ENCODE measurements around the gene RAD21L1.
A peak's percentile ranks its signal among the peaks of the same experiment; 100 is the strongest.
"Not testable (repeated sequence)": the region's sequence is repeated elsewhere in the genome, so short reads cannot be mapped to it uniquely, and the experiment has no call there.

RAD21L1 gene

DNA sequence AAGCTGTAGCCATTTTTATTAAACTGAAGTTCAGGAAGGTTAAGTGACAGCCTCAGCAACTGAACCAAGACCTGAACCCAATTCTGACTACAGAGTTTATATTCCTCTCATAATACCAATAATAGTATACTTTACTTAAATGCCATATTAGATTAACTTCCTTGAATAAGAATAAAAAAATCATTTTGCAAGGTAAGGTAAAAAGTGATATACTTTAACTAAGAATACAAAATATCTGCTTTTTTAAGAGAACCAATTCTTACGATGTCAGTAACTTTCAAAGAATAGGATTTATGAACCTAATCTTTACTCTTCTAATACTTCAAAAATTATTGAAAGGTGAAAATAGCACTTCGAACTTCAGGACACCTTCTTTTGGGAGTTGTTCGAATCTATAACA is 3.7 kb downstream of the RAD21L1 start:
- DNase-seq (ENCODE audit: low spot score) = no peak

DNA sequence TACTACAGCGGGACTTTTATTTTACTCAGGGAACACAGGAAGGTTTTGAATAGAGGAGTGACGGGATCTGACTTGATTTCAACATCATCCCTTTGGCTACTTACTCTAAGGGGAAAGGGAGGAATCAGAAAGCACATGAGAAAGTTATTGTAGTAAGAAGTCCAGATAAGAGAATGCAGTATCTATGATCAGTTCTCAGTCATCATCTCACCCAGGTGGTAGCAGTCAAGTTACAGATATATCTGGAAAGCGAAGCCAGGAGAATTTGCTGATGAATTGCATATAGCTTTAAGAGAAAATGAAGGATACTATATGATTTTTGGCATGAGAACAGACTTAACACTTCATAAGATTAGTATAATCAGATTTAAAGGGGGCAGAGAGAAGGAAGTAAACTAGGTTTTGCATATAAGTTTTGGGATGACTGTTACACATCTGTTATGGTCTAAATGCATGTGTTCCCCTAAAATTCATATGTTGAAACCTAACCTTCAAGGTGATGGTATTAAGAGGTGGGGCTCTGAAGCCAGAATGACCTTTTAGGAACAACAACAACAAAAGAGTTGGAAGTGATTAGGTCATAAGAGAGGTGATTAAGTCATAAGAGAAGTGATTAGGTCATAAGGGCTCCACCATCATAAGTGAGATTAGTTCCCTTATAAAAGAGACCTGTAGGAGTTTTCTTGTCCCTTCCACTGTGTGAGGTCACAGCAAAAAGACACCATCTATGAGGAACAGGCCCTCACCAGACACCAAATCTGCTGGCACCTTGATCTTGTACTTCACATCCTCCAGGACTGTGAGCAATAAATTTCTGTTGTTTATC is 6.7 kb downstream of the RAD21L1 start:
- DNase-seq (ENCODE audit: low spot score) = no peak

DNA sequence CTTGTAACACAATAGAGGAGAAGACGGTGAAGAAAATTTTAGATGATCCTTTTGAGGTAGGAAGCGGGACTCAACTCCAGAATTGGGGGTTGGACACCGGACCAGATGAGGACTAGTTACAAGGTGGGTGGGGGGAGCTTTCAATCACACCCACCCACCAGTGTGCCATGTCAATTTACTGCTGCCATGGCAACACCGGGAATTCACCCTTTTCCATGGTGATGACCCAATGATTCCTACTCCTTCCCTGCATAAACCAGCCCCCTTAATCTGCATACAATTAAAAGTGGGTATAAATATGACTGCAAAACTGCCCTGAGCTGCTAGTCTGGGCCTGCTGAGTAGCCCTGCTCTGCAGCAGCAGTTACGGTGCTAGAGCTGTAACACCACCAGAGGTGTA is 14.7 kb downstream of the RAD21L1 start:
- DNase-seq (ENCODE audit: low spot score) = no peak

DNA sequence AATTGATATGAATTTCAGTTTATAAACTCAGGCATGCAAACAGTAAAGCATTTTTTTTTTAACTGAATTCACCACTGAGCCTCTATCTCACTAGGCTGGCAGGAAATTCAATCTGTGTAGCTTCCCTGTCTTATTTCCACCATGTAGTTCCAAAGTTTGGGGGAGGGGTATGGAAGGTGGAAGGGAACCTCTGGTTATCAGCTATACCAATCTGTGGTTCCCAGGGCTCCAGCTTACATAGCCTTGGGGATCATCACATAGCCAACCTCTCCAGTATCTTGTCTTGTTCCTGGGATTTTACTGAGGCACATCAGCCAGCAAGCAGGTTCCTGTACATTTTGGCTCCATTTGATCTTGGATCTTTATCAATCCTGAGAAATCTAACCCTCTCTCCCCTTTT is 15.6 kb downstream of the RAD21L1 start:
- DNase-seq (ENCODE audit: low spot score) = no peak

DNA sequence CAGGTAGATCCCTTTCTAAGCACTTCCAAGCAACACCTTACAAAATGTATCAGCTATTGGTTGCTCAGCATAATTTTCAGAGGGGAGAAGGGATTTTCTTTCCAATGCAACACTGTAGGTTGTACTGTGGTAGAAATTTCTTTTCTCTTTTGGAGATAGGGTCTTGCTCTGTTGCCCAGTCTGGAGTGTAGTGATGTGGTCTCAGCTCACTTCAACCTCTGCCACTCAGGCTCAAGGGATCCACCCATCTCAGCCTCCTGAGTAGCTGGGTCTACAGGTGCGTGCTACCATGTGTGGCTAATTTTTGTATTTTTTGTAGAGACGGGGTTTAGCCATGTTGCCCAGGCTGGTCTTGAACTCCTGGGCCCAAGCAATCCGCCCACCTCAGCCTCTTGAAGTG is 16.3 kb downstream of the RAD21L1 start:
- no peak for DNase-seq (ENCODE audit: low spot score)

DNA sequence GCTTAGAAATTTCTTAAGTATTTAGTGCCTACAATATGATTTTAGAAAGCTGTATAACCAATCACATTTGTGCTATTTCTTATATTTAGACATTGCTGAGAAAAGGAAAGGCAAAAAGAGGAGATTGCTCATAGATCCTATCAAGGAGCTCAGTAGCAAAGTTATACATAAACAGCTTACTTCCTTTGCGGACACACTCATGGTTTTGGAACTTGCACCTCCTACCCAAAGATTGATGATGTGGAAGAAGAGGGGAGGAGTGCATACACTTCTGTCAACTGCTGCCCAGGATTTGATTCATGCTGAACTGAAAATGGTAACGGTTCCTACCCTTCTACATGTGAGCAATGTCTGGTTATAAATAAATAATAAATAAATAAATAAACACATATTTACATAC is 16.7 kb downstream of the RAD21L1 start:
- no peak for DNase-seq (ENCODE audit: low spot score)

DNA sequence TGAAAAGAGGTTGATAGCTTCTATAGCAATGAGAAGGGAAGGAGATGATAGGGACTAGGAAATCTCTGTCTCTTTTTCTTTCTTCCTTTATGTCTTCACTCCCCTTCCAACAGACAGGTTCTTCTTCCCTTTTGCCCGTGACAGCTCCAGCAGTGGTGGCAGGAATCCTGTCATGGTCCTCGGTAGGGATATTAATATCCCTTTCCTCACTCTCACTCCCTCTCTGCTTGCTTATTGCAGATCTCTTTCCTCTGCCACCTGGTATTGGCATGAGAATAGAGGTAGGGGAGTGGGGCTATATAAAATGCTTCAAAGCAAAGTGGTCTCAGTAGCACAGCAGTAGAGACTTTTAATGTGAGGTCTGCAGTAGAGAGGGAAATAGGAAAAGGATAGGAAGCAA is 19.7 kb downstream of the RAD21L1 start:
- DNase-seq (ENCODE audit: low spot score) = no peak

DNA sequence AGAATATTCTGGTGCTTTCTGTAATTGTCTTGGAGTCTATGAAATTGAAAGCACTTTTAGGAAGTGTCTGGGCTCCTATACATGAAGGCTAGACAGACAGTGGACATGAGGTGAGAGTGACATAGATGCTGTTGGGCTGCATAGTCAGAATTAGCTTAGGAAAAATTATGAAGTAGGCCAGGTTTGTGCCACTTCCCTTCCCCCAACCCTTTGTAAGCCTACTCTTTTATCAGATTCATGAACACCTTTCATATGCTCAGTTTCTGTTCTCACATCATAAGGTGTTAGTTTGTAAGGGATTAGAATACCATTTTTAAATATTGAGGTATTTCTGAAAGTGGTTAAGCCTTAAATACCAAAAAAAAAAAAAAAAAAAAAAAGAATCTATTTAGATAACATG is 21.8 kb downstream of the RAD21L1 start:
- no peak for DNase-seq (ENCODE audit: low spot score)

DNA sequence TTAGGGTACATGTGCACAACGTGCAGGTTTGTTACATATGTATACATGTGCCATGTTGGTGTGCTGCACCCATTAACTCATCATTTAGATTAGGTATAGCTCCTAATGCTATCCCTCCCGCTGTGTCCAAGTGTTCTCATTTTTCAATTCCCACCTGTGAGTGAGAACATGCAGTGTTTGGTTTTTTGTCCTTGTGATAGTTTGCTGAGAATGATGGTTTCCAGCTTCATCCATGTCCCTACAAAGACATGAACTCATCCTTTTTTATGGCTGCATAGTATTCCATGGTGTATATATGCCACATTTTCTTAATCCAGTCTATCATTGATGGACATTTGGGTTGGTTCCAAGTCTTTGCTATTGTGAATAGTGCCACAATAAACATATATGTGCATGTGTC is 24.4 kb downstream of the RAD21L1 start:
- not testable (repeated sequence) for DNase-seq (ENCODE audit: low spot score)

DNA sequence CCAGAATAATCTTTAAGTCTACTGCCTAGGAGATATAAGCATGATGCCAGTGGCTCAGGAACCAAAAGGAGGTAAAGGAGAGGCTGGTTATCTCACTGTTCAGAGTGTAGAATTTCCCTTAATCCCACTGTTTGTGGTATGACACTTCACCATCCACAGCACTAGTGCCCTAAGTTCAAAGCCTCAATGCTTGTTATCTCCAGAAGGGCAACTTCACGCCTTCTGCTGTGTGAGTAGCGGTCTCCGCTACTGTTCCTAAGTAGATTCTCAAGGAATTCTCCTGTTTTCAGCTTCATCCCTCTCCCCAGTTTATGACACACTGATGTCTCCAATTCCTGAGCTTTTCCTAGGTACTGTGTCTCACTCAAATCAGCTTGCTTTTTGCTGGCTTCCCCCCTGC is 26.6 kb downstream of the RAD21L1 start:
- no peak for DNase-seq (ENCODE audit: low spot score)

DNA sequence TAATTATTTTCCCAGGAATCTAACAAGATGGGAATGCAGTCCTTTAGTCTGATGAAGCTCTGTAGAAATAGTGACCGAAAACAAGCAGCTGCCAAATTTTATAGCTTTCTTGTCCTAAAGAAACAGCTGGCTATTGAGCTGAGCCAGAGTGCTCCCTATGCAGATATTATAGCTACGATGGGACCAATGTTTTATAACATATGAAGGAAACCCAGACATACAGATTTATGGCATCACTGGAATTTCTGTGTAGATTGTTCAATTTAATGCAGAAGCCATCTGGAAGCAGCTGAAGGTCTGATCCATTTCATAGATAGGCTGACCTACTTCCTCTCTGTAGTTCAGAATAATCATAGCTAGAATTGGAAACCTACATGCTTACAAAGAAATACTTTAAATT is 28.4 kb downstream of the RAD21L1 start:
- DNase-seq (ENCODE audit: low spot score) = no peak

DNA sequence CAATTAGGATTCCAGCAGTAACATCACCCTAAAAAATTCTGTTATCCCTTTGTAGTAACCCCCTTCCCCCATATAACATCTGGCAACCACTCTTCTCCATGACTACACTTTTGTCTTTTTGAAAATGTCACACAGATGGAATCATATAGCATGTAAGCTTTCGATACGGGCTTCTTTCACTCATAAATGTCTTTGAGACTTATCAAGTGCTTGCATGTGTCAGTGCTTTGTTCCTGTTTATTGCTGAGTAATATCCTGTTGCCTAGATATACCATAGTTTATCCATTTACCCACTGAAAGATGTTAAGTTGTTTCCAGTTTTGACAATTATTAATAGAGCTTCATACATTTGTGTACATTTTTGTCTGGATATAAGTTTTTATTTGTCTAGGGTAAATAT is 29.8 kb downstream of the RAD21L1 start:
- no peak for DNase-seq (ENCODE audit: low spot score)

DNA sequence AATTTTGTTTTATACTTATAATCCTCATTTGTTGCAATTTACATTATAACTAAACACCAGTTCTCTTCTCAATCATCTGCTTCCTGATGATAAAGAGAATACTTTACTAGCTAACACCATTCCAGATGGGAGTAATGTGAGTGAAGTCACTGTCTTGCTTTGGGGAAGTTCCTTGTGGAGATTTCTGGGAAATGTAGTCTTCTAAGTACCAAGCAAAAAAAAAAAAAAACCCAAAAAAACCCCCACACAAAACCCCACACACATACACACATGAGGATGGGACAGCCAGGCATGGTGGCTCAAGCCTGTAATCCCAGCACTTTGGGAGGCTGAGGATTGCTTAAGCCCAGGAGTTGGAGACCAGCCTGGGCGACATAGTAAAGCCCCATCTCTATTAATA is 38.0 kb downstream of the RAD21L1 start:
- DNase-seq (ENCODE audit: low spot score) = no peak

DNA sequence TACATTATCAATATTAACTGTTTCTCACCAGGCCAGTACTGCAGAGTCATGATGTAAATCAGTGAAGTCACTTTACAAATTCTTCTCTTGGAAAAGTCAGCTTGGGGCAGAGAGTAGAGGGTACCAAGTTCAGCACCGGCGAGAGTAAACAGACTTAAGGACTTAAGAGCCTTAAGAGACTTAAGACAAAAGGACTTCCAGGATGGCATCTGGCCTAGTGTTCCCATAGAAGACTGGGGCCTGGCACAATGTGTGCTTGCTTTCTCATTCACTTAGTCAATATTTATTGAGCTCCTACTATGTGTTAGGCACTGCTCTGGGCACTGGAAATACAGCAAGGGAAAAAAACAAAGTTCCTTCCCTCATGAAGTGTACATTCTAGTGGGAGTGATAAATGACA is 38.9 kb downstream of the RAD21L1 start:
- no peak for DNase-seq (ENCODE audit: low spot score)

DNA sequence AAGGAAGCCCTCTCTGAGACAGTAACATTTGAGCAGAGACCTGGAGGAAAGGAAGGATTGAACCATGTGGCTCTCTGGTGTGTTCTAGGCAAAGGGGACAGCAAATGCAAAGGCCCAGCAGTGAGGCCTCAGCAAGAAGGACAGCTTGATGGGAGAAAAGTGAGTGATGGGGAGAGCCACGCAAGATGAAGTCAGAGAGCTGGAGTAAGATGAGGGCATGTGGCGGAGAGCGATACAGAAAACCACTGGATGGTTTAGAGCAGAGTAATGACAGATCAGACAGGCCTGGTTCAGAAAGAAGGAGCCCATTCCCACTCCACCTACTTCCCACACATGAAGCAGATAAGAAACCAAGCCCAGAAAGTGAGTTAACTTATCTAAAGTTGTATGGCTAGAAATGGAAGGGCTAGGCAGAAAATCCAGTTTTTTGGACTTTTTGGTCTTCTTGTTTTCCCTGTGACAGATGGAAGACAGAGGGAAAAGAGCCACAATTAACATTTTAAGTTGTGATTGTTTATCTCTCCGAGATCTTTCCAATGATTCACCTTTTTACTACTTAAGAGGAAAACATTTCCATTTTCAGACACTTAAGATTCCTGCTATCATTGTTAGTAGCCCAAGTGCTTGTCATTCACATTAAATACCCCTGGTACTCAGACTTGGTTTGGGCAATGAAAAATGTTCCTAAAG is 39.5 kb downstream of the RAD21L1 start:
- DNase-seq (ENCODE audit: low spot score) = no peak

DNA sequence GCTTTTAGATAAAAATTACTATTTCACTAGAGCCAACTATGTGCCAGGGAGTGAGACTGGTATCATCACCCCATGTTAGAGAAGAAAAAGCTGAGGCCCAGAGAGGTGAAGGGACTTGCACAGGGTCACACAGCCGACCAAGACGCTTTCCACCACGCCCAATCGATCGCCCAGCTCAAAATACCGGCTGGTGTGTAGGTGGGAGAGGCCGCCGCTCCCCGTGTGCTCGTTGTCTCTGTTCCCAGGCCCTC is 40.0 kb downstream of the RAD21L1 start:
- no peak for DNase-seq (ENCODE audit: low spot score)

DNA sequence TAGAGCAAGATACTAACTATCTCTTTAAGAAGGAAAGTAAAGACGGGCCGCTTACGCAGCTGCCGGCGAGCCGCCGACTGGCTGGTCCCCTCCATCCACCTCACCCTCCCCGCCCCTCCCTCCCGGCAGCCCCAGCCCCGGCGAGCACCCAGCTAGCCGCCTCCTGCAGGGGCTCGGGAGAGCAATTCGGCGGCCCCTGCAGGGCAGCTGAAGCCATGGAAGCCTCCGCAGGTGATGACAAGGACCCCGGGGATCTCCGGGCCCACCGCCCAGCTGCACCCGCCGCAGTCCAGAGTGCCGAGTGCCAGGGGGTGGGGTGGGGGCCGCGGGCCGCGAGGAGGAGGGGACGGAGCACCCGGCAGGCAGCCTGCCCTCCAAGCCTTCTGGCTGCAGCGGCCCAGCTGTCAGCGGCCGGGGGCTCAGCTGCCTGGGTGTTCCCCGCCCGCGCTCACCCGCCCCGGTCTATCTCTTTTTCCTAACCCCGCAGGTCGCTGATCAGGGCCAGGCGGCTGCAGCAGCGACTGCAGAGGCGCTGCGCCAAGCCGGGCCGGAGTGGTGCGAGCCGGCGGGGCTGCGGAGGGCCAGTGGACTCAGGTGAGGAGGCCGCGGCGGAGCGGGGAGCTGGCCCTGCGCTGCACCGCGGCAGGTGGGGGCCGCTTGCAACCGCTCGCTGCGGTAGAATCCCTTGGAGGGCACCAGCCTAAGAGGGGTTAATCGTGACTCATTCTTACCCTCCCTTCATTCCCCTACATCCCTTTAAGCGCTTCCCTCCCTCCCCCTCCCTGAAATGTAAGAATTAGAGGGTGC is 40.5 kb downstream of the RAD21L1 start, which contains the start of gene SNPH:
TSS of gene SNPH (plus strand) at position 128 of the 807 bp plus-strand sequence. CDS start 29,946 bp downstream, outside the sequence.
- peak; percentile 81 for DNase-seq (ENCODE audit: low spot score)

DNA sequence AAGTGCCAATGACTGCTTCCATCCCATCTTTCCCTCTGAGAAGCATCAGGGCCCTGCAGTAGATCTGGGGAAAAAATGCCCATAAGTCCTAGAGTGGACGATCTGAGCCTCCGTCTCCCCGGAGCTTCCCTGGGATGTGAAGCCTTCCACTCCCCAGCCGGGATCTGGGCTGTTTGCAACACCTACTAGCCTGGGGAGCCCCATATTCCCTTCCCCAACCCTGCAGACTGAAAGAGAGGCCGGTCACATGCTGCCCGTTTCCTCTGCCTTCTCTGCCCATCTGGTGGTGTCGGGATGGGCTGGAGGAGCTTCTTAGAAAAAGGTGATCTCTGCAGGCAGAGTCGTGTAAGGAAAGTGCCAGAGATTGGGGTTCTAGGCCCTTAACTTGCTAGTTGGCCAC is 41.3 kb downstream of the RAD21L1 start:
- DNase-seq (ENCODE audit: low spot score) = no peak

DNA sequence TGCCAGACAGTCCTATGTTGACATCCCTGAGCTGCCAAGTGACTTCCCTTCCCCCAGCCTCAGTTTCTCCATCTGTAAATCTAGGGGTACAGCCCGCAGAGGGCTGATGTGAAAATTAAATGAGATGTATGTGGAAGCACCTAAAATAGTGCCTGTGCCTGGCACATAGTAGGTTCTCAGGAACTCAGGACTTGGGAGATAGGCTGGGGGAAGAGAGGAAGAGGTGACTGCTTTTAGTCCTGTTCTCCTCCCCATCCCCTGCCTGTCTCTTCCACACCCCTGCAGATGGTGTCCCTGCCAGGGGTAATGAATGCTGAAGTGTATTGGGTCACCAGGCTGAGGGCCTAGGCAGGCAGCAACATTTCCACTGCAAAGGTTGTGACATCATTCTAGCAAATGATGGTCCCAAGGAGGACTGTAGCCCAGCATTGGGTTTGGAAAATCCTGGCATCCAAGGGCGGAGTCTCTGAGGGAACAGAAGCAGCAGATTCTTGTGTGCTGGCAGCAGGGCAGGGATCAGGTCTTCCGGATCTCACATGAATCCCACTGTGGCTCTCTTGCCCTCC is 42.0 kb downstream of the RAD21L1 start:
- DNase-seq (ENCODE audit: low spot score) = no peak

DNA sequence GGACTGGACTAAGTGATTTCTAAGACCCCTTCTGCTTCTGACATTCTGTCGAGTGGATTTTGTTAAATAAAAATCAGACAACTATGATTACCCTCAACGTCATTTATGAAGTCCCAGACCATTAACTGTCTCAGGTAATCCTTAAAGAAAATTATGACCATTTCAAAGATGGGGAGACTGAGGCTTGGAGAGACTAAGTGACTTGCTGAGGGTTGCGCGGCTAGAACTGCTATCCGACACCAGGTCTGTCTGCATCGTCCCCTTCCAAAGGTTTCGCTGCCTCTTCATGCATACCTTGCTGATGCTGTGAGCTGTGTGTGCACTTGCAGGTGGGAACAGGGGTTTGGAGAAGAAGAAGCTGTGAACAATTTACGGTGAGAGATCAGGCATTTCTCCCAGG is 43.4 kb downstream of the RAD21L1 start:
- no peak for DNase-seq (ENCODE audit: low spot score)

DNA sequence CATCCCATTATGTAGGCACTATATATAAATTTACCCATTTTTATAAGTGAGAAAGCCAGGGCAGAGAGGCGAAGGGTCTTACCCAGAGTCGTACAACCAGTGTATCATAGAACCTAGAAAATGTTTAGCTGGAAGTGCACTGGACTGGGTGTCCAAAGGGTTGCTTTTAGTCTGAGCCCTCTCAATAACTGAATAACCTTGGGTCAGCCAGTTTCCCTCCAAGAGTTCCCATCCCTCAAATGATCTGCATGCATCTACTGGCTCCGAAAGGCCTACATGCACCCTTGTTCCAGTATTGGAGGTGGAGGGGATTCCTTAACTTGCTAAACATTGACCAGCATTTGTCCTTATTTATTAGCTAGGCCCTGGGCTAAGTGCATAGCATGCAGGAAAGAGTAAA is 44.0 kb downstream of the RAD21L1 start:
- no peak for DNase-seq (ENCODE audit: low spot score)

DNA sequence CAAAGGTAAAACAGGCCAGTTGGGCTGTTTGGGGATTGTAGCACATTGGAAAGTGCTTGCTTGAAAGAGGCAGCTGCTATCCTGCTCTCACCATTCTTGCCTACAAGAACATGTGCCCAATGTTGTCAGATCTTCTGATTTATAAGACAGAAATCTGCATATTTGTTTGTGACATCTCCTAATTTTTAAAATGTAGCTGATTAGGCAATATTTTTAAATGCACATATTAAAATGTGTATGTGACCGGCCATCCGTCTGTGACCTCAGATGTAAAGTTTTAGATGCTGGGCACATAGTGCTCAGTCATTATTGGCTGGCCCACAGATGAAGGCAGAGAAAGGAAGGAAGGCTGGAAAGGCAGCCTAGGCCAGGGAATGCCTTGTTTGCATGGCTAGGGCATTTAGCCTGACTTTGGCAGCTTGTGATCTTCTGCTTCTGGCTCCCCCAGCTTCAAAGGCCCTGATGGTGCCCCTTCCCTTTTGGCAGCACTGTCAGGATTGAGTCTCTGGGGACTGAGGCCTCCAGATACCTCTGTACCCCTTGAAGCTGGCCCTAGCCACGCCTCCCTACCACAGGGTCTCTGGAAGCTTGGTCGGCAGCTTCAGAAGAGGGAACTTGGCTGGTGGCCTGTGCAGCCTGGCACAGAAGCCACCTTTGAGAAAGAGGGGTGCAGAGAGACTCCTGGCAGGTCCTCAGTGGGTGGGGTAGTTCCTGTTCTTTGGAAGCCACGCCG is 46.7 kb downstream of the RAD21L1 start:
- DNase-seq (ENCODE audit: low spot score) = no peak

Measured in left forelimb (tissue), 1 donor.